Astrocyte of the spinal cord (primary cell): ENCODE results near the gene CHCHD1.
"Not testable (repeated sequence)": the region's sequence is repeated elsewhere in the genome, so short reads cannot be mapped to it uniquely, and the experiment has no call there.

Source experiments
- DNase-seq: peaks from one replicate; pipeline ENCODE4 v3.0.0; 2011; ENCODE audit warnings: low read depth, low spot score
- H3K4me3 ChIP-seq: 2 replicates; pipeline ENCODE4 v1.5.1; 2011; ENCODE audit warnings: low read depth, mild to moderate bottlenecking, low read length, moderate library complexity
- in situ Hi-C: cut with HindIII; loops from 2 replicates; pipeline ENCODE4 v1.10.0; 2017; ENCODE audit warnings: low sequenced_read_pairs
- TF ChIP-seq, protein P1 (sequence below): IDR thresholded peaks from 2 replicates; pipeline ENCODE4 v1.5.1; 2012; ENCODE audit warnings: low read depth, mild to moderate bottlenecking, low read length, inconsistent platforms

The CHCHD1 gene

DNA sequence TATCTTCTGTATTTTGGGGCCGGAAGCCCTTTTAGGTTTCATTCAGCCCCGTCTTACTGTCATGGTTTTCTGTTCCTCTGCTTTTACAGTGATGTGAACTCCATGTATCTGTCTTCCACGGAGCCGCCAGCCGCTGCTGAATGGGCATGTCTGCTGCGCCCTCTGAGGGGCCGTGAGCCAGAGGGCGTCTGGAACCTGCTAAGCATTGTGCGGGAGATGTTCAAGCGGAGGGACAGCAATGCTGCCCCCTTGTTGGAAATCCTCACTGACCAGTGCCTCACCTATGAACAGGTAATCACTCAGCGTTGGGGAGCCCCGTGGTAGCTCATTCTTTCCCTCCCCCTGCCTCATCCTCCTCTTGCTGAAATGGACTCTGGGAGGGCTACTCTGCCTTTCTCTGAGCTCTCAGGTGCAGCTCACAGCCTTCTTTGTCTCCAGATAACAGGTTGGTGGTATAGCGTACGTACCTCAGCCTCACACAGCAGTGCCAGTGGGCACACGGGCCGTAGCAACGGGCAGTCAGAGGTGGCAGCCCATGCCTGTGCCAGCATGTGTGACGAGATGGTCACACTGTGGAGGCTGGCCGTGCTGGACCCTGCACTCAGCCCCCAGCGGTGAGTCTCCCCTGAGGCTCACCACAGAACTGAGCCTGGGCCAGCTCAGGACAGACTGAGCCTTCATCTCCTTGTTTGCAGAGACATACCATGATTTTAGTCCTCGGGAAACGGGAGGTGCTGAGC is 9.2 kb downstream of the CHCHD1 start:
- no peak overlapping the region for H3K4me3 ChIP-seq
- no peak for DNase-seq
- in situ Hi-C loops = no loop called here
- TF ChIP-seq, protein P1, sequence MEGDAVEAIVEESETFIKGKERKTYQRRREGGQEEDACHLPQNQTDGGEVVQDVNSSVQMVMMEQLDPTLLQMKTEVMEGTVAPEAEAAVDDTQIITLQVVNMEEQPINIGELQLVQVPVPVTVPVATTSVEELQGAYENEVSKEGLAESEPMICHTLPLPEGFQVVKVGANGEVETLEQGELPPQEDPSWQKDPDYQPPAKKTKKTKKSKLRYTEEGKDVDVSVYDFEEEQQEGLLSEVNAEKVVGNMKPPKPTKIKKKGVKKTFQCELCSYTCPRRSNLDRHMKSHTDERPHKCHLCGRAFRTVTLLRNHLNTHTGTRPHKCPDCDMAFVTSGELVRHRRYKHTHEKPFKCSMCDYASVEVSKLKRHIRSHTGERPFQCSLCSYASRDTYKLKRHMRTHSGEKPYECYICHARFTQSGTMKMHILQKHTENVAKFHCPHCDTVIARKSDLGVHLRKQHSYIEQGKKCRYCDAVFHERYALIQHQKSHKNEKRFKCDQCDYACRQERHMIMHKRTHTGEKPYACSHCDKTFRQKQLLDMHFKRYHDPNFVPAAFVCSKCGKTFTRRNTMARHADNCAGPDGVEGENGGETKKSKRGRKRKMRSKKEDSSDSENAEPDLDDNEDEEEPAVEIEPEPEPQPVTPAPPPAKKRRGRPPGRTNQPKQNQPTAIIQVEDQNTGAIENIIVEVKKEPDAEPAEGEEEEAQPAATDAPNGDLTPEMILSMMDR = no peak

DNA sequence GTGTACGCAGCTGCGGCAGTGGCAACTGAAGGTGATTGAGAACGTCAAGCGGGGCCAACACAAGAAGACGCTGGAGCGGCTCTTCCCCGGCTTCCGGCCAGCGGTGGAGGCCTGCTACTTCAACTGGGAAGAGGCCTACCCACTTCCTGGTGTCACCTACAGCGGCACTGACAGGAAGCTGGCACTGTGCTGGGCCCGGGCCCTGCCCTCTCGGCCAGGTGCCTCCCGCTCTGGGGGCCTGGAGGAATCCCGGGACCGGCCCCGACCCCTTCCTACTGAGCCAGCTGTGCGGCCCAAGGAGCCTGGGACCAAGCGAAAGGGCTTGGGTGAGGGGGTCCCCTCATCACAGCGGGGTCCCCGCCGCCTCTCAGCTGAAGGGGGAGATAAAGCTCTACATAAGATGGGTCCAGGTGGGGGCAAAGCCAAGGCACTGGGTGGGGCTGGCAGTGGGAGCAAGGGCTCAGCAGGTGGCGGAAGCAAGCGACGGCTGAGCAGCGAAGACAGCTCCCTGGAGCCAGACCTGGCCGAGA is 10.1 kb downstream of the CHCHD1 start:
- TF ChIP-seq, protein P1 = no peak
- DNase-seq = no peak
- no peak overlapping the region for H3K4me3 ChIP-seq
- in situ Hi-C loops = no loop called here

DNA sequence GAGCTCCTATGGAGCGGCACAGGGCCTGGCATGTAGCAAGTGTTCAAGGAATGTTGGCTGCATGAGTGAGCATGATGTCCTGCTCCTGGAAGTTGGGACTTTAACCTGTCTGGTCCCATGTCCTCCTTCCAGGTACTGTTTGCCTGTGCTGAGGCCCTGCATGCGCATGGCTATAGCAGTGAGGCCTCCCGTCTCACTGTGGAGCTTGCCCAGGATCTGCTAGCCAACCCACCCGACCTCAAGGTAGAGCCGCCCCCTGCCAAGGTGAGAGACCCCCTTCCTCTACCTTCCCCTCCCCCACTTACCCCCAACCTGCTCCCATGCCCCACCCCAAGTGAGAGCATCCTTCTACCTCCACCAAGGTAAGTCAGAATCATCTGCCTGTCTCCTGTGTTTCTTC is 11.6 kb downstream of the CHCHD1 start:
- TF ChIP-seq, protein P1 = no peak
- no peak overlapping the region for H3K4me3 ChIP-seq
- in situ Hi-C loops = no loop called here
- no peak for DNase-seq

DNA sequence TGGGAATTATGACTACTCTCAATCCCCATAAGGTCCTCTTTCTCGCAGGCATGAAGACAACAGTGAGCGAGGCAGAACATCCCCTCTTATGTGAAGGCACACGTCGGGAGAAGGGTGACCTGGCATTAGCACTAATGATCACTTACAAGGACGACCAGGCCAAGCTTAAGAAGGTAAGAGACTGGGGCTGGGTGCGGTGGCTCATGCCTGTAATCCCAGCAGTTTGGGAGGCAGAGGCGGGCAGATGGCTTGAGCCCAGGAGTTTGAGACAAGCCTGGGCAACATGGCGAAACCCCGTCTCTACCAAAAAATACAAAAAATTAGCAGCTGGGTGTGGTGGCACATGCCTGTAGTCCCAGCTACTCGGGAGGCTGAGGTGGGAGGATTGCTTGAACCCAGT is 13.6 kb downstream of the CHCHD1 start:
- H3K4me3 ChIP-seq = not testable (repeated sequence)

DNA sequence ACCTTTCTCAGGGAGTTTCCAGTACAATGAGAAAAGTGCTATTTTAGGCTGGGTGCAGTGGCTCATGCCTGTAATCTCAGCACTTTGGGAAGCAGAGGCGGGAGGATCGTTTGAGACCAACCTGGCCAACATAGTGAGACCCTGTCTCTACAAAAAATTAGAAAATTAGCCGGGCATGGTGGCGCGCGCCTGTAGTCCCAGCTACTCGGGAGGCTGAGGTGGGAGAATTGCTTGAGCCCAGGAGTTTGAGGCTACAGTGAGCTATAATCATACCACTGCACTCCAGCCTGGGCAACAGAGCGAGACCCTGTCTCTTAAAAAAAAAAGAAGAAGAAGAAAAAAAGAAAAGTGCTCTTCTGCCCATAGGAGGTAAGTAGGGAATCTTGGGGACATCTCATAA is 14.2 kb downstream of the CHCHD1 start:
- in situ Hi-C loops, H3K4me3 ChIP-seq, DNase-seq: not testable (repeated sequence)

More for the DNA sequence above, 13.6 kb downstream of the CHCHD1 start:
- in situ Hi-C loops, DNase-seq: not testable (repeated sequence)

DNA sequence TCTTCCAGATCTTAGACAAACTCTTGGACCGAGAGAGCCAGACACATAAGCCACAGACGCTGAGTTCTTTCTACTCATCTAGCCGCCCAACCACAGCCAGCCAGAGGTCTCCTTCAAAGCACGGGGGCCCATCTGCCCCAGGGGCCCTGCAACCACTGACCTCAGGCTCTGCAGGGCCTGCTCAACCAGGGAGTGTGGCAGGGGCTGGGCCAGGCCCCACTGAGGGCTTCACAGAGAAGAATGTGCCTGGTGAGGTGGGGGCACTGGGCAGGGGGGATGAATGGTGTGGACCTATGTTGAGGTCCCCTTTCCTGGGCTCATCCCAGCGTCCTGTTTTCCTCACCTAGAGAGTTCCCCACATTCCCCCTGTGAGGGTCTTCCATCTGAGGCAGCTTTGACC is 14.9 kb downstream of the CHCHD1 start:
- TF ChIP-seq, protein P1 = no peak
- no peak overlapping the region for H3K4me3 ChIP-seq
- in situ Hi-C loops = no loop called here
- no peak for DNase-seq

DNA sequence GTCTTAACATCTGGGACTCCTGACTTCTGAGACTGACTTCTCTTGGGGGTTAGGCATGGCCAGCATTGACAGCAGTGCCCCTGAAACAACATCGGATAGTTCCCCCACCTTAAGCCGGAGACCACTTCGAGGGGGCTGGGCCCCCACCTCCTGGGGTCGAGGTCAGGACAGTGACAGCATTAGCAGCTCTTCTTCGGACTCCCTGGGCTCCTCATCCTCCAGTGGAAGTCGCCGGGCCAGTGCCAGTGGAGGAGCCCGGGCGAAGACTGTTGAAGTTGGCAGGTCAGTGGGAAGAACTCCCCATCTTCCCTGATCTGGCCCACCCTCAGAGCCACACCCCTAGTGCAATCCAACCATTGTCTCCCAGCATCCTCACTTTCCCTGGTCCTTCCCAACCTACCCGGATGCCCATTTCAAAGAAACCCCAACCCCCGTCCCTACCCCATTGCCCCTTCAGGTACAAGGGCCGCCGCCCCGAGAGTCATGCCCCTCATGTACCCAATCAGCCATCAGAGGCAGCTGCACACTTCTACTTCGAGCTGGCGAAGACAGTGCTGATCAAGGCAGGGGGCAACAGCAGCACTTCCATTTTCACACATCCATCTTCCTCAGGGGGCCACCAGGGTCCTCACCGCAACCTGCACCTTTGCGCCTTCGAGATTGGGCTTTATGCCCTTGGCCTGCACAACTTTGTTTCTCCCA is 15.6 kb downstream of the CHCHD1 start:
- in situ Hi-C loops = no loop called here
- DNase-seq = no peak
- TF ChIP-seq, protein P1 = no peak
- H3K4me3 ChIP-seq = no peak overlapping the region
